ENCODE measurements around the gene PXDN.

Gene PXDN

GRCh38 chr2:1649103-1650084 is 94.9 kb downstream of the PXDN start:
- Histone ChIP-seq H3K9me3 (ENCODE audit: control insufficient read depth, insufficient read depth, low read depth, low read length) (no peaks in the 10 kb centered on the region), H3K4me1 (ENCODE audit: control insufficient read depth, insufficient read depth, low read length) (no peaks in the 10 kb centered on the region), H3K36me3 (ENCODE audit: control insufficient read depth in 2 of 2, insufficient read depth in 1 of 2, low read length in 2 of 2) (peaks cover 0 to 80% of the 10 kb centered on the region in 2 experiments), H3K4me3 (ENCODE audit: low read depth, low read length) (no peak overlapping the region), H3K27ac (ENCODE audit: extremely low read depth, low read depth, low read length) (no peak overlapping the region)
- ChIA-PET CTCF (no interaction called here), POLR2A (no interaction called here)
- no peak for TF ChIP-seq ZBTB6 (tag by site-specific recombination; IDR thresholded peaks at IDR 0.05)
- 0 out of 2 replicates have a peak, but pooled peaks have one; percentile 25 for TF ChIP-seq SCRT2 (tag by site-specific recombination; IDR thresholded peaks at IDR 0.05)
- no peak for TF ChIP-seq ZBTB49 (tag by site-specific recombination; IDR thresholded peaks at IDR 0.05; ENCODE audit: low read depth)
- TF ChIP-seq ZNF596 (tag by site-specific recombination; IDR thresholded peaks at IDR 0.05) = no peak

- H3K9me3 ChIP-seq (ENCODE audit: control insufficient read depth, insufficient read depth, low read depth, low read length) = no peaks in the 10 kb centered on the region
- H3K4me1 ChIP-seq (ENCODE audit: control insufficient read depth, insufficient read depth, low read length) = no peaks in the 10 kb centered on the region
- H3K36me3 ChIP-seq (ENCODE audit: control insufficient read depth in 2 of 2, insufficient read depth in 1 of 2, low read length in 2 of 2) = peaks cover 0 to 76% of the 10 kb centered on the region in 2 experiments
- H3K27ac ChIP-seq (ENCODE audit: extremely low read depth, low read depth, low read length) = no peak overlapping the region
- POLR2A ChIA-PET = no interaction called here
- H3K4me3 ChIP-seq (ENCODE audit: low read depth, low read length) = no peak overlapping the region
- TF ChIP-seq ZNF658 (tag by site-specific recombination; IDR thresholded peaks at IDR 0.05) (no peak), ZNF133 (tag by site-specific recombination; IDR thresholded peaks at IDR 0.05) (no peak), SETDB1 (IDR thresholded peaks at IDR 0.05; ENCODE audit: insufficient read length, low read length) (no peak), ZFP37 (tag by site-specific recombination; IDR thresholded peaks at IDR 0.05) (no peak), ZNF416 (tag by site-specific recombination; IDR thresholded peaks at IDR 0.05) (no peak), ZNF404 (tag by site-specific recombination; IDR thresholded peaks at IDR 0.05) (no peak), PRDM10 (tag by site-specific recombination; IDR thresholded peaks at IDR 0.05) (no peak)
- CTCF ChIA-PET = interaction anchor here (0.6 kb wide), 1 partner anchor 345 kb away, joined by 3 read pairs; no protein-coding TSS in a partner anchor
Observed at GRCh38 chr2:1648241-1649102, 95.8 kb downstream of the PXDN start.

Data from HEK293 (cell line).